KMS-11 (cell line): ENCODE measurements around the gene NKD1.

Source experiments
- H2AFZ ChIP-seq: fragments of 200-600 bp; sonication (generic); 2 replicates; pipeline ENCODE4 v1.6.1; 2016; ENCODE audit warnings: antibody characterized with exemption, mixed run types, low read depth
- H3K27ac ChIP-seq: fragments of 200-600 bp; sonication (generic); 2 replicates; pipeline ENCODE4 v1.6.1; 2016; ENCODE audit warnings: mild to moderate bottlenecking, mixed run types
- H3K27me3 ChIP-seq: fragments of 200-600 bp; sonication (generic); 2 replicates; pipeline ENCODE4 v1.6.1; 2017; ENCODE audit warnings: mild to moderate bottlenecking, low read depth, mixed run types, moderate library complexity; ENCODE audit not compliant: insufficient read depth
- H3K36me3 ChIP-seq: fragments of 200-600 bp; sonication (generic); 2 replicates; pipeline ENCODE4 v1.6.1; 2017; ENCODE audit warnings: mild to moderate bottlenecking, mixed run types; ENCODE audit not compliant: insufficient read depth
- H3K4me1 ChIP-seq: fragments of 200-600 bp; sonication (generic); 2 replicates; pipeline ENCODE4 v1.6.1; 2016; ENCODE audit warnings: mild to moderate bottlenecking, low read depth, mixed run types; ENCODE audit not compliant: poor library complexity, severe bottlenecking
- H3K4me2 ChIP-seq: fragments of 200-600 bp; sonication (generic); 2 replicates; pipeline ENCODE4 v1.7.0; 2016; ENCODE audit warnings: mild to moderate bottlenecking, mixed run types
- H3K4me3 ChIP-seq: fragments of 200-600 bp; sonication (generic); IDR thresholded peaks from 2 replicates; pipeline ENCODE4 v1.6.1; 2017; ENCODE audit warnings: low read depth, low read length, mixed read lengths; ENCODE audit not compliant: insufficient read depth
- H3K79me2 ChIP-seq: fragments of 200-600 bp; sonication (generic); 2 replicates; pipeline ENCODE4 v1.6.1; 2016; ENCODE audit warnings: low read depth, mixed run types; ENCODE audit not compliant: insufficient read depth
- H3K9ac ChIP-seq: fragments of 200-600 bp; sonication (generic); 2 replicates; pipeline ENCODE4 v1.6.1; 2016; ENCODE audit warnings: mild to moderate bottlenecking, mixed run types
- H4K20me1 ChIP-seq: fragments of 200-600 bp; sonication (generic); 2 replicates; pipeline ENCODE4 v1.6.1; 2016; ENCODE audit warnings: mild to moderate bottlenecking, mixed run types; ENCODE audit not compliant: insufficient read depth
- TF ChIP-seq, protein P1 (sequence below): fragments of 200-600 bp; sonication (generic); conservative IDR thresholded peaks from 2 replicates; pipeline ENCODE4 v1.6.1; 2017; ENCODE audit warnings: low read depth, mild to moderate bottlenecking, antibody characterized with exemption, low read length, moderate library complexity, mixed read lengths

Gene NKD1

DNA sequence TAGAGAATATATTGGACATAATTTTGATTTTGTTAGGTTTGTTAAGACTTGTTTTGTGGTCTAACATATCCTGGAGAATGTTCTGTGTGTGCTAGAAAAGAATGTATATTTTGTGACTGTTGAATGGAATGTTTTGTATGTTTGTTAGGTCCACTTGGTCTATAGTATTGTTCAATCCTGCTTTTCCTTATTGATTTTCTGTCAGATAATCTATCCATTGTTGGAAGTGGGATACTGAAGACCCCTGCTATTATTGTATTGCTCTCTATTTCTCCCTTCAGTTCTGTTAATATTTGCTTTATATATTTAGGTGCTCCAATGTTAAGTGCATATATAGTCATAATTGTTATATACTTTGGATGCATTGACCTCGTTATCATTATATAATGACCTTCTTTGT lies 33.0 kb upstream of the NKD1 start:
- no peaks in the 10 kb centered on the region for H3K27me3 ChIP-seq
- H4K20me1 ChIP-seq, result no peaks in the 10 kb centered on the region
- no peak overlapping the region for H3K9ac ChIP-seq
- H3K27ac ChIP-seq, result no peak overlapping the region
- H3K4me3 ChIP-seq, result no peak overlapping the region
- H2AFZ ChIP-seq, result no peak overlapping the region
- H3K4me1 ChIP-seq, result no peaks in the 10 kb centered on the region
- TF ChIP-seq, protein P1, sequence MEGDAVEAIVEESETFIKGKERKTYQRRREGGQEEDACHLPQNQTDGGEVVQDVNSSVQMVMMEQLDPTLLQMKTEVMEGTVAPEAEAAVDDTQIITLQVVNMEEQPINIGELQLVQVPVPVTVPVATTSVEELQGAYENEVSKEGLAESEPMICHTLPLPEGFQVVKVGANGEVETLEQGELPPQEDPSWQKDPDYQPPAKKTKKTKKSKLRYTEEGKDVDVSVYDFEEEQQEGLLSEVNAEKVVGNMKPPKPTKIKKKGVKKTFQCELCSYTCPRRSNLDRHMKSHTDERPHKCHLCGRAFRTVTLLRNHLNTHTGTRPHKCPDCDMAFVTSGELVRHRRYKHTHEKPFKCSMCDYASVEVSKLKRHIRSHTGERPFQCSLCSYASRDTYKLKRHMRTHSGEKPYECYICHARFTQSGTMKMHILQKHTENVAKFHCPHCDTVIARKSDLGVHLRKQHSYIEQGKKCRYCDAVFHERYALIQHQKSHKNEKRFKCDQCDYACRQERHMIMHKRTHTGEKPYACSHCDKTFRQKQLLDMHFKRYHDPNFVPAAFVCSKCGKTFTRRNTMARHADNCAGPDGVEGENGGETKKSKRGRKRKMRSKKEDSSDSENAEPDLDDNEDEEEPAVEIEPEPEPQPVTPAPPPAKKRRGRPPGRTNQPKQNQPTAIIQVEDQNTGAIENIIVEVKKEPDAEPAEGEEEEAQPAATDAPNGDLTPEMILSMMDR, result no peak
- H3K79me2 ChIP-seq, result no peaks in the 10 kb centered on the region
- no peaks in the 10 kb centered on the region for H3K36me3 ChIP-seq
- no peak overlapping the region for H3K4me2 ChIP-seq

DNA sequence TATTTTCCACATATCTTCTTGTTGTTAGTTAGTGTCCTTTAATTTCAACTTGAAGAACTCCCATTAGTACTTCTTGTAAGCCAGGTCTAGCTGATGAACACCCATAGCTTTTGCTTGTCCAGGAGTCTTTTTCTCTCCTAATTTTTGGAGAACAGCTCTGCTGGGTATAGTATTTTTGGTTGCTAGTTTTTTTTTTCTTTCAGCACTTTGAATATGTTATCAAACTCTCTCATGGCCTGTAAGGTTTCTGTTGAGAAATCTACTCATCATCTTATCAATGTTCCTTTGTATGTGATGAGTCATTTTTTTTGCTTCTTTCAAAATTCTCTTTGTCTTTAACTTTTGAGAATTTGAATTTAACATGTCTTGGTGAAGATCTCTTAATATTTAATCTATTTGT lies 31.8 kb upstream of the NKD1 start:
- Histone ChIP-seq H3K27me3 (no peaks in the 10 kb centered on the region), H3K9ac (no peak overlapping the region), H3K4me2 (no peak overlapping the region), H3K4me3 (no peak overlapping the region), H4K20me1 (no peaks in the 10 kb centered on the region), H2AFZ (no peak overlapping the region), H3K36me3 (no peaks in the 10 kb centered on the region), H3K4me1 (no peaks in the 10 kb centered on the region), H3K27ac (no peak overlapping the region), H3K79me2 (no peaks in the 10 kb centered on the region)
- TF ChIP-seq, protein P1, result no peak

DNA sequence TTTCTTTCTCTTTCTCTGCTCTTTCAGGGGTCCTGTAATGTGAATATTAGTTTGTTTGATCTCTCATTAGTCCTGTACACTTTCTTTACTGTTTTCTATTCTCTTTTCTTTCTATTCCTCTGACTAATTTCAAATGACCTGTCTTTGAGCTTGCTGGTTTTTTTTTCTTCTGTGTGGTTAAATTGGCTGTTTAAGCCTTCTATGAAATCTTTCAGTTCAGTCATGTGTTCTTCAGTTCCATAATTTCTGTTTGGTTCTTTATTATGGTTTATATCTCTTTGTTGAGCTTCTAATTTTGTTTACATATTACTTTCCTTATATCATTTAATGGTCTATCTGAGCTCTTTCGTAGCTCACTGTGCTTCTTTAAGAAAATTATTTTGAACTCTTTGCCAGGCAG lies 31.3 kb upstream of the NKD1 start:
- Histone ChIP-seq H4K20me1 (no peaks in the 10 kb centered on the region), H3K9ac (no peak overlapping the region), H3K27me3 (no peaks in the 10 kb centered on the region), H3K27ac (no peak overlapping the region), H3K4me2 (no peak overlapping the region), H3K36me3 (no peaks in the 10 kb centered on the region), H3K79me2 (no peaks in the 10 kb centered on the region), H3K4me1 (no peaks in the 10 kb centered on the region), H3K4me3 (no peak overlapping the region), H2AFZ (no peak overlapping the region)
- TF ChIP-seq, protein P1, result no peak

DNA sequence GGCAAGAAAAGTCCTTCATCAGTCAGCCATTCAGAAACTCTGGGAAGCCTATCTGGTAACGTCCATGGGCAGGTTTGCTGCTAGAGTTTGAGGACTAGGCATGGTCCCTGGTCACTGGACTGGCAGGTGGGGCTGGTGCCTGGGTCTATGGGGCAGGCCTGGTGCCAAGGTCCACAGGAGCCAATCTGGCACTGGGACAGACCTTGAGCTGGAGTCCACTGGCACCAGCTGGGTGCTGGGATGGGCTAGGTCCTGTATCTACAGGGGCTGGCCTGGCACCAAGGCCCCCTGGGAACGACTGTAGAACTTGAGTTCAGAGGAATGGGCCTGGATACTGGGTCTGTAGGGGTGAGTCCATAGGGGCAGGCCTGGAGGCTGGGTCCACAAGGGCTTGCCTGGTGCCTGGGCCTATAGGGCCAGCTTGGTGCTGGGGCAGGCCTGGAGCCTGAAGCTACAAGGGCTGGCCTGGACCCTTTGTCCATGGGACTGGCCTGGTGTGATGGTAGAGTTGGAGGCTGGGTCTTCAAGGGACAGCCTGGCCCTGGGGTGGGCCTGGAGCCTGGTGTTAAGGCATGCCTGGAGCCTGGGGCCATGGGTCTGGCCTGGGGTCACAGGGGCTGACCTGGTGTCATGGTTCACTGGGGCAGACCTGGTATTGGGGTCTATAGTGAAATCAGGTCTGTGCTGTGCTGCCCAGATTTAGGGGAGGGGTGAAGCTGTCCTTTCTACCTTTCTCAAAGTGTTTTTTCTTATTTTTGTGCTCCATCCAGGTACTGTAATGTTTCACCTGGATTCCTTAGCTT lies 30.5 kb upstream of the NKD1 start:
- Histone ChIP-seq H3K4me3 (no peak overlapping the region), H3K79me2 (no peaks in the 10 kb centered on the region), H3K27ac (no peak overlapping the region), H3K9ac (no peak overlapping the region), H3K4me2 (no peak overlapping the region), H3K36me3 (no peaks in the 10 kb centered on the region), H3K27me3 (no peaks in the 10 kb centered on the region), H4K20me1 (no peaks in the 10 kb centered on the region), H3K4me1 (no peaks in the 10 kb centered on the region), H2AFZ (no peak overlapping the region)
- TF ChIP-seq, protein P1, result no peak
